ENCODE measurements around the gene MYO5A.

MYO5A gene

GRCh38 chr15:52437646-52438045, 91.0 kb downstream of the MYO5A start:
- no peak overlapping the region for H3K4me3 ChIP-seq (ENCODE audit: control insufficient read depth, low read depth, low read length)
- DNase-seq (ENCODE audit: low read depth): no peak
- TF ChIP-seq CTCF (conservative IDR thresholded peaks at IDR 0.05; ENCODE audit: control insufficient read depth, insufficient read depth, low read depth, low read length): no peak

- no peak for TF ChIP-seq CTCF (conservative IDR thresholded peaks at IDR 0.05; ENCODE audit: control insufficient read depth, insufficient read depth, low read depth, low read length)
- peak; percentile 38 for DNase-seq (ENCODE audit: low read depth)
- H3K4me3 ChIP-seq (ENCODE audit: control insufficient read depth, low read depth, low read length): no peak overlapping the region
These were observed 91.7 kb downstream of the MYO5A start for GRCh38 chr15:52436981-52437380.

- TF ChIP-seq CTCF (conservative IDR thresholded peaks at IDR 0.05; ENCODE audit: control insufficient read depth, insufficient read depth, low read depth, low read length): no peak
- H3K4me3 ChIP-seq (ENCODE audit: control insufficient read depth, low read depth, low read length): no peak overlapping the region
- no peak for DNase-seq (ENCODE audit: low read depth)
These were observed 93.8 kb downstream of the MYO5A start for GRCh38 chr15:52434885-52435284.

GRCh38 chr15:52428297-52428696, 100.4 kb downstream of the MYO5A start:
- TF ChIP-seq CTCF (conservative IDR thresholded peaks at IDR 0.05; ENCODE audit: control insufficient read depth, insufficient read depth, low read depth, low read length): no peak
- H3K4me3 ChIP-seq (ENCODE audit: control insufficient read depth, low read depth, low read length): no peak overlapping the region
- DNase-seq (ENCODE audit: low read depth): peak; percentile 32

GRCh38 chr15:52427804-52428203, 100.9 kb downstream of the MYO5A start:
- no peak overlapping the region for H3K4me3 ChIP-seq (ENCODE audit: control insufficient read depth, low read depth, low read length)
- peak; percentile 85 for DNase-seq (ENCODE audit: low read depth)
- TF ChIP-seq CTCF (conservative IDR thresholded peaks at IDR 0.05; ENCODE audit: control insufficient read depth, insufficient read depth, low read depth, low read length): no peak

GRCh38 chr15:52424856-52425431, 103.7 kb downstream of the MYO5A start:
- TF ChIP-seq CTCF (conservative IDR thresholded peaks at IDR 0.05; ENCODE audit: control insufficient read depth, insufficient read depth, low read depth, low read length): no peak

GRCh38 chr15:52423852-52424251, 104.8 kb downstream of the MYO5A start:
- no peak for TF ChIP-seq CTCF (conservative IDR thresholded peaks at IDR 0.05; ENCODE audit: control insufficient read depth, insufficient read depth, low read depth, low read length)
- no peak overlapping the region for H3K4me3 ChIP-seq (ENCODE audit: control insufficient read depth, low read depth, low read length)
- DNase-seq (ENCODE audit: low read depth): no peak

More at GRCh38 chr15:52424856-52425431, 103.7 kb downstream of the MYO5A start:
- DNase-seq (ENCODE audit: low read depth): no peak
- H3K4me3 ChIP-seq (ENCODE audit: control insufficient read depth, low read depth, low read length): no peak overlapping the region
